HEK293 (cell line): Measurements from ENCODE around the gene KLHL7.

Source experiments
- BCL11A ChIP-seq: fragments of 450-650 bp; formaldehyde crosslinking; IDR thresholded peaks from 2 replicates; pipeline ENCODE4 v1.5.1; 2016; ENCODE audit warnings: low read depth, missing biosample characterization, missing genetic modification characterization
- CTCF ChIP-seq: fragments of 450-650 bp; formaldehyde crosslinking; IDR thresholded peaks from 2 replicates; pipeline ENCODE4 v1.5.1; 2016; ENCODE audit warnings: missing biosample characterization, missing genetic modification characterization
- HOXC10 ChIP-seq: sonication (generic); formaldehyde crosslinking; IDR thresholded peaks from 2 replicates; pipeline ENCODE4 v1.8.1; 2023; ENCODE audit warnings: mild to moderate bottlenecking, missing genetic modification reagents
- KLF16 ChIP-seq: fragments of 450-650 bp; formaldehyde crosslinking; IDR thresholded peaks from 2 replicates; pipeline ENCODE4 v1.5.1; 2017; ENCODE audit warnings: missing biosample characterization, missing genetic modification characterization
- PRDM2 ChIP-seq: fragments of 450-650 bp; formaldehyde crosslinking; IDR thresholded peaks from 2 replicates; pipeline ENCODE4 v1.5.1; 2016; ENCODE audit warnings: missing biosample characterization, missing genetic modification characterization, borderline replicate concordance
- REST ChIP-seq: fragments of 450-650 bp; formaldehyde crosslinking; IDR thresholded peaks from 2 replicates; pipeline ENCODE4 v1.5.1; 2016; ENCODE audit warnings: missing biosample characterization, missing genetic modification characterization
- ZBTB17 ChIP-seq: fragments of 450-650 bp; formaldehyde crosslinking; IDR thresholded peaks from 2 replicates; pipeline ENCODE4 v1.5.1; 2016; ENCODE audit warnings: missing biosample characterization, missing genetic modification characterization
- ZNF600 ChIP-seq: fragments of 450-650 bp; formaldehyde crosslinking; IDR thresholded peaks from 2 replicates; pipeline ENCODE4 v1.5.1; 2016; ENCODE audit warnings: missing biosample characterization, missing genetic modification characterization

GRCh38 chr7:23167691-23168090, 62.1 kb downstream of the KLHL7 start:
- TF ChIP-seq REST (no peak), HOXC10 (CRISPR knock-in tag) (no peak), CTCF (tag by site-specific recombination) (no peak), PRDM2 (tag by site-specific recombination) (no peak), ZNF600 (tag by site-specific recombination) (no peak), BCL11A (no peak), ZBTB17 (tag by site-specific recombination) (no peak), KLF16 (no peak)
